HepG2 (cell line): ENCODE data around the gene LRRIQ4. TPM values are rescaled to one million over a fixed set of nuclear protein-coding genes. Genes with fewer than 3 reads are reported as not detected.

ENCODE experiments used
- ATAC-seq: fragments of 200-7000 bp; cut with Tn5 transposase; 3 replicates; pipeline ENCODE4 v1.9.1; 2020; ENCODE audit warnings: mild to moderate bottlenecking, moderate library complexity
- BruUV-seq: library from RNA; stranded (reverse); fragments of 400-500 nt; replicated peaks from 2 replicates; lab custom pipeline; 2021; lab: Mats Ljungman, UMichigan
- CTCF ChIA-PET: fragments of 300-600 bp; formaldehyde crosslinking; extraction: SDS; loops from one replicate; lab custom pipeline; 2021; ENCODE audit warnings: low total read pairs, inconsistent platforms, low intra/inter-chr PET ratio; lab: Yijun Ruan, JAX
- POLR2A ChIA-PET: fragments of 350-600 bp; sonication (Branson Sonifier 250); formaldehyde crosslinking; loops from one replicate; lab custom pipeline; 2020; ENCODE audit warnings: antibody characterized with exemption, inconsistent platforms; lab: Yijun Ruan, JAX
- DNase-seq: peaks from one replicate; pipeline ENCODE4 v3.0.0-alpha.2; 2015; ENCODE audit warnings: low spot score
- FAIRE-seq: peaks from 3 replicates; lab custom pipeline; 2011; peaks lifted over from hg19 to GRCh38; lab: Jason Lieb, UNC
- H2AFZ ChIP-seq: one replicate; pipeline ENCODE4 v1.6.1; 2011; ENCODE audit warnings: low read length, inconsistent platforms
- H3K27ac ChIP-seq: fragments of 300-600 bp; 3 replicates; pipeline ENCODE4 v1.8.0; 2011; ENCODE audit warnings: mixed run types, mild to moderate bottlenecking, mixed read lengths, low read length, inconsistent platforms; ENCODE audit not compliant: insufficient read depth; ENCODE audit errors: extremely low read length
- H3K27me3 ChIP-seq, 2 experiments: fragments of 200-600 bp in 1 of 2; 2 replicates in 1 of 2; 3 replicates in 1 of 2; pipeline versions ENCODE4 v1.6.0 to v1.8.0; 2011; ENCODE audit warnings: low read length in 2 of 2, mild to moderate bottlenecking in 2 of 2, moderate library complexity in 2 of 2, inconsistent platforms in 1 of 2; ENCODE audit not compliant: insufficient read depth in 2 of 2, control insufficient read depth in 1 of 2
- H3K36me3 ChIP-seq, 2 experiments: fragments of 200-600 bp in 1 of 2; replicated peaks in 1 of 2; 2 replicates in 1 of 2; 3 replicates in 1 of 2; pipeline versions ENCODE4 v1.5.1 to v1.8.0; 2011; ENCODE audit warnings: low read length in 2 of 2, inconsistent platforms in 1 of 2; ENCODE audit not compliant: insufficient read depth in 2 of 2, control insufficient read depth in 1 of 2
- H3K4me1 ChIP-seq: 2 replicates; pipeline ENCODE4 v1.5.1; 2012; ENCODE audit warnings: low read length, inconsistent platforms; ENCODE audit not compliant: insufficient read depth
- H3K4me2 ChIP-seq: 2 replicates; pipeline ENCODE4 v1.6.0; 2011; ENCODE audit warnings: low read depth, low read length, inconsistent platforms
- H3K4me3 ChIP-seq, 3 experiments: fragments of 200-600 bp in 1 of 3; sonication (generic), shearing (Covaris generic) in 1 of 3; replicated peaks in 1 of 3; 2 replicates each; pipeline ENCODE4 v1.5.1; 2011 to 2016; ENCODE audit warnings: low read length in 3 of 3, inconsistent platforms in 2 of 3, low read depth in 2 of 3, mild to moderate bottlenecking in 2 of 3, control low read depth in 1 of 3, mixed read lengths in 1 of 3; ENCODE audit not compliant: insufficient read depth in 1 of 3
- H3K79me2 ChIP-seq: one replicate; pipeline ENCODE4 v1.6.1; 2011; ENCODE audit warnings: low read length, inconsistent platforms; ENCODE audit not compliant: insufficient read depth
- H3K9ac ChIP-seq: 2 replicates; pipeline ENCODE4 v1.6.0; 2011; ENCODE audit warnings: mild to moderate bottlenecking, low read depth, low read length, inconsistent platforms; ENCODE audit not compliant: insufficient read depth
- H3K9me3 ChIP-seq: 2 replicates; pipeline ENCODE4 v1.5.1; 2012; ENCODE audit warnings: mild to moderate bottlenecking, low read length
- H4K20me1 ChIP-seq: 2 replicates; pipeline ENCODE4 v1.6.0; 2011; ENCODE audit warnings: inconsistent platforms, mild to moderate bottlenecking, low read length, moderate library complexity; ENCODE audit not compliant: insufficient read depth
- ATF7-NPFF ChIP-seq: sonication (generic); formaldehyde crosslinking; IDR thresholded peaks from 2 replicates; pipeline ENCODE4 v1.8.1; 2023; ENCODE audit warnings: mild to moderate bottlenecking, low read depth, missing genetic modification reagents, moderate library complexity
- BRD4 ChIP-seq: sonication (generic); formaldehyde crosslinking; IDR thresholded peaks from 2 replicates; pipeline ENCODE4 v1.4.0; 2020; ENCODE audit warnings: missing genetic modification reagents
- CREM ChIP-seq, 2 experiments: sonication (generic) in 1 of 2; formaldehyde crosslinking in 1 of 2; IDR thresholded peaks; 2 replicates each; pipeline versions ENCODE4 v1.4.0 to v1.6.1; 2016 to 2020; ENCODE audit warnings: antibody characterized with exemption in 1 of 2, mild to moderate bottlenecking in 1 of 2, missing genetic modification reagents in 1 of 2
- HNF1B ChIP-seq: sonication (generic); formaldehyde crosslinking; IDR thresholded peaks from 2 replicates; pipeline ENCODE4 v1.5.1; 2020; ENCODE audit warnings: mild to moderate bottlenecking, moderate library complexity, missing genetic modification reagents
- MAF1 ChIP-seq: sonication (generic); formaldehyde crosslinking; IDR thresholded peaks from 2 replicates; pipeline ENCODE4 v1.5.0; 2020; ENCODE audit warnings: missing genetic modification reagents, borderline replicate concordance
- MBD4 ChIP-seq: IDR thresholded peaks from 2 replicates; pipeline ENCODE4 v1.6.1; 2012; ENCODE audit warnings: low read length, inconsistent platforms, borderline replicate concordance
- MIER2 ChIP-seq: IDR thresholded peaks from 2 replicates; pipeline ENCODE4 v1.6.1; 2016; ENCODE audit warnings: missing biosample characterization, missing genetic modification reagents
- PHF21A ChIP-seq: sonication (generic); formaldehyde crosslinking; IDR thresholded peaks from 2 replicates; pipeline ENCODE4 v1.5.0; 2020; ENCODE audit warnings: mild to moderate bottlenecking, missing genetic modification reagents
- TFDP1 ChIP-seq: IDR thresholded peaks from 2 replicates; pipeline ENCODE4 v1.6.1; 2016; ENCODE audit warnings: missing compliant biosample characterization, missing genetic modification reagents, borderline replicate concordance
- ZBTB43 ChIP-seq: sonication (generic); formaldehyde crosslinking; conservative IDR thresholded peaks from 2 replicates; pipeline ENCODE4 v1.4.0; 2020; ENCODE audit warnings: missing genetic modification reagents
- ZFP41 ChIP-seq: sonication (generic); formaldehyde crosslinking; IDR thresholded peaks from 2 replicates; pipeline ENCODE4 v1.4.0; 2020; ENCODE audit warnings: mild to moderate bottlenecking, missing genetic modification reagents, borderline replicate concordance
- ZNF235 ChIP-seq: sonication (generic); formaldehyde crosslinking; IDR thresholded peaks from 2 replicates; pipeline ENCODE4 v1.8.1; 2023; ENCODE audit warnings: mild to moderate bottlenecking, missing genetic modification reagents, borderline replicate concordance
- ZNF414 ChIP-seq: sonication (generic); formaldehyde crosslinking; IDR thresholded peaks from 2 replicates; pipeline ENCODE4 v1.5.0; 2020; ENCODE audit warnings: missing genetic modification reagents
- ZNF446 ChIP-seq: sonication (generic); formaldehyde crosslinking; IDR thresholded peaks from 2 replicates; pipeline ENCODE4 v1.5.0; 2020; ENCODE audit warnings: mild to moderate bottlenecking, missing genetic modification reagents
- ZNF562 ChIP-seq: sonication (generic); formaldehyde crosslinking; IDR thresholded peaks from 2 replicates; pipeline ENCODE4 v1.8.0; 2022; ENCODE audit warnings: missing genetic modification reagents, borderline replicate concordance
- ZNF607 ChIP-seq: sonication (generic); formaldehyde crosslinking; IDR thresholded peaks from 2 replicates; pipeline ENCODE4 v1.5.1; 2020; ENCODE audit warnings: missing genetic modification reagents, mild to moderate bottlenecking, borderline replicate concordance
- ZNF652 ChIP-seq: IDR thresholded peaks from 2 replicates; pipeline ENCODE4 v1.6.1; 2016; ENCODE audit warnings: low read depth, borderline replicate concordance
- WGBS: methylation state at CpG from one replicate; pipeline ENCODE4 v1.1.6; 2017; ENCODE audit warnings: low lambda C conversion rate; 5-methylcytosine and 5-hydroxymethylcytosine counted together
- in situ Hi-C: cut with HindIII; loops from 2 replicates; pipeline ENCODE4 v1.10.0; 2017; ENCODE audit warnings: low pct_unique_long_range_greater_than_20kb; ENCODE audit not compliant: extremely low pct_ligation_motif_present
- intact Hi-C: fragments of 100-400 bp; cut with micrococcal nuclease; formaldehyde crosslinking; loops from one replicate; pipeline ENCODE4 v1.10.0; 2022; ENCODE audit not compliant: unreplicated experiment
- polyA plus RNA-seq, 8 experiments: library from polyadenylated mRNA; depleted of rRNA in 3 of 8; stranded (reverse) in 7 of 8; unstranded in 1 of 8; fragments of >200 nt; fragmentation: Illumina TruSeq in 4 of 8; extraction: Trizol in 4 of 8; gene quantifications; 2 replicates each; pipeline versions ENCODE4 v1.2.1 to v1.2.3, GENCODE V29; 2011 to 2016; ENCODE audit warnings: low read depth in 4 of 8, missing spikeins in 1 of 8, mixed read lengths in 1 of 8; ENCODE audit not compliant: insufficient read depth in 1 of 8
- total RNA-seq, 5 experiments: library from RNA; depleted of rRNA; stranded (reverse); fragments of >200 nt; fragmentation: Illumina TruSeq; extraction: Trizol; gene quantifications; 2 replicates each; pipeline ENCODE4 v1.2.3, GENCODE V29; 2016; ENCODE audit warnings: low read depth in 1 of 5

The LRRIQ4 gene
- total and polyA plus RNA-seq, 2 of the 13 experiments (the other 11 are each of a cell fraction or from before 2014, with no cell fraction given), result not detected

GRCh38 chr3:169771497-169772304 is 41.0 kb upstream of the LRRIQ4 start (continued):
- no peak for TF ChIP-seq ZFP41
- TF ChIP-seq MAF1, result peak; percentile 81; the same call in 1 of the 2 replicates
- 0 out of 2 replicates have a peak, but pooled peaks have one; percentile 1 for TF ChIP-seq TFDP1 (CRISPR knock-in tag)
- TF ChIP-seq CREM (IDR thresholded peaks at IDR 0.05), result peak; percentile 29; the same call in 1 of the 2 replicates
- TF ChIP-seq CREM (CRISPR knock-in tag; IDR thresholded peaks at IDR 0.05), result no peak
- 0 out of 2 replicates have a peak, but pooled peaks have one; percentile 4 for TF ChIP-seq MIER2 (CRISPR knock-in tag)
- peak; percentile 87; the same call in 1 of the 2 replicates for TF ChIP-seq MBD4
- no peak for TF ChIP-seq ZNF235 (CRISPR knock-in tag)

- CTCF ChIA-PET, result no interaction called here
- Histone ChIP-seq H4K20me1 (no peaks in the 10 kb centered on the region), H2AFZ (peak overlapping the region; percentile 83), H3K4me2 (peak overlapping the region; percentile 92), H3K79me2 (peaks cover 30% of the 10 kb centered on the region), H3K4me3 (peak overlapping the region; percentile 89 to 99 (median 98)), H3K27me3 (peaks cover 0 to 3% of the 10 kb centered on the region in 2 experiments; a peak in 1 of 5 replicates), H3K9me3 (no peaks in the 10 kb centered on the region), H3K9ac (peak overlapping the region; percentile 92), H3K27ac (peak overlapping the region; percentile 94), H3K4me1 (peaks cover 20% of the 10 kb centered on the region), H3K36me3 (peaks cover 2 to 10% of the 10 kb centered on the region in 2 experiments)
- POLR2A ChIA-PET, result interaction anchor here (0.7 to 2.6 kb wide), 4 partner anchors 8 to 305 kb away, joined by 3 to 29 read pairs (median 4); partner anchors contain the start of genes SEC62 and TERC
- ATAC-seq, result peak; percentile 61
- peak; percentile 66 for FAIRE-seq
- no TSS peak for BruUV-seq
- DNase-seq, result peak; percentile 78
- 2% methylated on average over 15 of the region's 15 CpGs for WGBS
- in situ Hi-C loops (no loop called here), intact Hi-C loops (loop anchor here (1.0 to 5.0 kb wide), 3 partner anchors 9 to 910 kb away; no protein-coding TSS in a partner anchor)
- no peak for TF ChIP-seq ZNF607 (CRISPR knock-in tag)
- no peak for TF ChIP-seq ZNF446 (CRISPR knock-in tag)
- no peak for TF ChIP-seq HNF1B (CRISPR knock-in tag)
- TF ChIP-seq PHF21A, result peak; percentile 7; the same call in 1 of the 2 replicates
- TF ChIP-seq BRD4 (CRISPR knock-in tag), result no peak
- TF ChIP-seq ZNF414 (CRISPR knock-in tag), result no peak
- no peak for TF ChIP-seq ATF7-NPFF
- TF ChIP-seq ZBTB43 (CRISPR knock-in tag), result no peak
- TF ChIP-seq ZNF652 (CRISPR knock-in tag), result no peak; the same call in 1 of the 2 replicates
- no peak for TF ChIP-seq ZNF562 (CRISPR knock-in tag)
Measured at GRCh38 chr3:169772305-169772896, 40.3 kb upstream of the LRRIQ4 start.
